ENCODE data around the gene ROS1. TPM values are rescaled to one million over a fixed set of nuclear protein-coding genes. Genes with fewer than 3 reads are reported as not detected.
A peak's percentile ranks its signal among the peaks of the same experiment; 100 is the strongest.
"Not testable (repeated sequence)": the region's sequence is repeated elsewhere in the genome, so short reads cannot be mapped to it uniquely, and the experiment has no call there.

Gene ROS1
- total RNA-seq = 1 to 10 TPM in 1 of 2 donors, under 1 TPM in 1; 0.99 to 1.9 TPM

- intact Hi-C loops (cut with DNase I) = no loop called here
- no peaks in the 10 kb centered on the region for H3K36me3 ChIP-seq
- peak within 1 kb of the TSS in 1 of 2 donors; percentile 31 for H3K9ac ChIP-seq (ENCODE audit: low read depth in 2 of 2, low read length in 2 of 2)
- no peak for TF ChIP-seq CTCF (IDR thresholded peaks at IDR 0.05)
- no peaks in the 10 kb centered on the region for H3K27me3 ChIP-seq
- no peak for DNase-seq
- H3K27ac ChIP-seq = peak within 1 kb of the TSS; percentile 53
- H3K4me3 ChIP-seq = no peak within 1 kb of the TSS
- H3K9me3 ChIP-seq = no peaks in the 10 kb centered on the region
- H3K4me1 ChIP-seq = no peaks in the 10 kb centered on the region
Observed at GRCh38 chr6:117425431-117426153, at the start of gene ROS1. Gene ROS1, minus strand, starts transcription at chr6:117425942. Its CDS starts 286 bp downstream, at chr6:117425656.

DNA sequence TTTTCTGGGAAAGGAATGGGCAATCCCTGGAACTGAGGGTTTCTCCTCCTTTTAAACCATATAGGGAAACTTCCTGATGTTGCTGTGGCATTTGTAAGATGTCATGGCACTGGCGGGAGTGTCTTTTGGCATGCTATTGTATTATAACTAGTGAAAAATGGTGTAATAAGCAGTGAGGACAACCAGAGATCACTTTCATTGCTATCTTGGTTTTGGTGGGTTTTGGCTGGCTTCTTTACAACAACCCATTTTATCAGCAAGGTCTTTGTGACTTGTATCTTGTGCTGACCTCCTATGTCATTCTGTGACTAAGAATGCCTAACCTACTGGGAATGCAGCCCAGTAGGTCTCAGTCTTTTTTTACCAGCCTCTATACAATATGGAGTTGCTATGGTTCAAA lies 47.7 kb upstream of the ROS1 start:
- Histone ChIP-seq H3K9ac (ENCODE audit: low read depth in 2 of 2, low read length in 2 of 2) (no peak overlapping the region), H3K4me1 (no peaks in the 10 kb centered on the region), H3K27me3 (no peaks in the 10 kb centered on the region), H3K4me3 (no peak overlapping the region), H3K36me3 (no peaks in the 10 kb centered on the region), H3K9me3 (no peaks in the 10 kb centered on the region), H3K27ac (no peak overlapping the region)
- DNase-seq = no peak
- no peak for TF ChIP-seq CTCF (IDR thresholded peaks at IDR 0.05)
- intact Hi-C loops (cut with DNase I) = no loop called here

GRCh38 chr6:117472667-117473066 lies 46.9 kb upstream of the ROS1 start:
- Histone ChIP-seq H3K4me3 (no peak overlapping the region), H3K9ac (ENCODE audit: low read depth in 2 of 2, low read length in 2 of 2) (no peak overlapping the region), H3K27ac (no peak overlapping the region), H3K36me3 (no peaks in the 10 kb centered on the region), H3K27me3 (no peaks in the 10 kb centered on the region), H3K4me1 (no peaks in the 10 kb centered on the region), H3K9me3 (no peaks in the 10 kb centered on the region)
- TF ChIP-seq CTCF (IDR thresholded peaks at IDR 0.05) = no peak
- no peak for DNase-seq
- intact Hi-C loops (cut with DNase I) = no loop called here

- no peak for TF ChIP-seq CTCF (IDR thresholded peaks at IDR 0.05)
- Histone ChIP-seq H3K4me1 (no peaks in the 10 kb centered on the region), H3K27me3 (no peaks in the 10 kb centered on the region), H3K9me3 (no peaks in the 10 kb centered on the region), H3K27ac (no peak overlapping the region), H3K4me3 (no peak overlapping the region), H3K36me3 (no peaks in the 10 kb centered on the region), H3K9ac (ENCODE audit: low read depth in 2 of 2, low read length in 2 of 2) (no peak overlapping the region)
- intact Hi-C loops (cut with DNase I) = no loop called here
- no peak for DNase-seq
Observed at GRCh38 chr6:117469791-117470190, 44.0 kb upstream of the ROS1 start.

GRCh38 chr6:117469356-117469755 lies 43.6 kb upstream of the ROS1 start:
- Histone ChIP-seq H3K9me3 (no peaks in the 10 kb centered on the region), H3K4me3 (no peak overlapping the region), H3K4me1 (no peaks in the 10 kb centered on the region), H3K36me3 (no peaks in the 10 kb centered on the region), H3K9ac (ENCODE audit: low read depth in 2 of 2, low read length in 2 of 2) (no peak overlapping the region), H3K27me3 (no peaks in the 10 kb centered on the region), H3K27ac (no peak overlapping the region)
- intact Hi-C loops (cut with DNase I) = no loop called here
- TF ChIP-seq CTCF (IDR thresholded peaks at IDR 0.05) = no peak
- no peak for DNase-seq

DNA sequence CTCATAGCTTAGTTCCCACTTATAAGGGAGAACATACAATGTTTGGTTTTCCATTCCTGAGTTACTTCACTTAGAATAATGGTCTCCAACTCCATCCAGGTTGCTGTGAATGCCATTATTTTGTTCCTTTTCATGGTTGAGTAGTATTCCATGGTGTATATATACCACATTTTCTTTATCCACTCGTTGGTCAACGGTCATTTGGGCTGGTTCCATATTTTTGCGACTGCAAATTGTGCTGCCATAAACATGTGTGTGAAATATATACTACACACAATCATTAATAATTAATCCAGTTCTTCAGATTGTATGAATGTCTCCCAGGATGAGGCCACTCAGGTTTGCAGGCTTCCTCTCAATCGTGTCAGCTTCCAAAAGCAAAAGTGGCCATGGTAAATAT lies 42.8 kb upstream of the ROS1 start:
- H3K36me3 ChIP-seq; H3K27me3 ChIP-seq; H3K4me1 ChIP-seq; H3K4me3 ChIP-seq; H3K9ac ChIP-seq (ENCODE audit: low read depth in 2 of 2, low read length in 2 of 2); DNase-seq; H3K27ac ChIP-seq; H3K9me3 ChIP-seq; intact Hi-C loops (cut with DNase I): not testable (repeated sequence)

Measured in colonic mucosa (tissue), 4 donors.